HG03097 (cell line): Measurements from ENCODE around the gene B3GAT2.

Experiments
- ATAC-seq: cut with Tn5 transposase; IDR thresholded peaks from one replicate; pipeline ENCODE4 v1.9.1; 2021; ENCODE audit not compliant: unreplicated experiment, low FRiP score

Gene B3GAT2

DNA sequence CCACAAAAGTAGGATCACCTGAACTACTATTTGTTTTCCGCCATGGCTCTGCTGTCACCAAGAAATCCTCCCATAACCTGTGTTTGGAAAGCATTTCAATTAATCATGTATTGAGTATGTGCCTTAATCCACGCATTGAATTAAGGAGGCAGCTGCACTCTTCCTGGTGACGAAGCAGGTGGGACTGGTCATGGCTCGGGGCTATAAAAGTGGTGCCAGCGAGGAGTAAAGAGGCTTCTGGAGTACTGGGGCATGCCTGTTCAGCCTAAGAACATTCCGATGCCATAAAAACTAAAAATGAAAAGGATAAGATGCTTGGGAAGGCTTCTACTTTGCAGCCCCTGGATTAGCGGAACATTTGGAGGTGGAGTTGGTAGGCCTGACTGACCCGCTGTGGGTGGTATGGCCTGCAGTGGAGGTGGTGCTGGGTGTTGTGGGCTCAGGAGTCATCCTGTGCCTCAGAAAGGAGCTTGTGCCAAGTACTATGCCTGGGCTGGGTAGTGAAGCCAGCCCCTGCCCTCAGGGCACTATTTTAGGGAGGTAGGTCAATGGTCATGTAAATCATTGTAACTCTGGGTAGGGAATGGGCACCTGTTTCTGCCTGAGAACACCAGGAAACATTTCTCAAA, 110.5 kb downstream of the B3GAT2 start:
- ATAC-seq: no peak

DNA sequence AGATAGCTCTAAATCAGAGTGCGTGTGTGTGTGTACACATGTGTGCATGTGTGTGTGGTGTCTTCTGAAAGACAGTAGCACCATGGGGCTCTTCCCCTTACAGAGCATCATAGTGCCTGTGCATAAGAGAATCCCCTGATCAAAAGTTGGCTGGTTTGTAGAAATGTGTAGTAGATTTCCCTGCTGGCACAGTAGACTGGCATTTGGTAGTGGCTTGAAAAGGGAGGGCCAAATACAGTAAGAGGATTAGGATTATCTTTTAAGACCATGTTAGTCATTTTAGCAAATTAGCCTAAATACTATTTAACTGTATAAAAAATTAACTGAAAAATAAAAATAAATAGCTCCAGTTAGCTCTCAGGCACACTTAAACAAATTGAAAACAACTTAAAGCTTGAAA, 112.6 kb downstream of the B3GAT2 start:
- ATAC-seq: no peak

DNA sequence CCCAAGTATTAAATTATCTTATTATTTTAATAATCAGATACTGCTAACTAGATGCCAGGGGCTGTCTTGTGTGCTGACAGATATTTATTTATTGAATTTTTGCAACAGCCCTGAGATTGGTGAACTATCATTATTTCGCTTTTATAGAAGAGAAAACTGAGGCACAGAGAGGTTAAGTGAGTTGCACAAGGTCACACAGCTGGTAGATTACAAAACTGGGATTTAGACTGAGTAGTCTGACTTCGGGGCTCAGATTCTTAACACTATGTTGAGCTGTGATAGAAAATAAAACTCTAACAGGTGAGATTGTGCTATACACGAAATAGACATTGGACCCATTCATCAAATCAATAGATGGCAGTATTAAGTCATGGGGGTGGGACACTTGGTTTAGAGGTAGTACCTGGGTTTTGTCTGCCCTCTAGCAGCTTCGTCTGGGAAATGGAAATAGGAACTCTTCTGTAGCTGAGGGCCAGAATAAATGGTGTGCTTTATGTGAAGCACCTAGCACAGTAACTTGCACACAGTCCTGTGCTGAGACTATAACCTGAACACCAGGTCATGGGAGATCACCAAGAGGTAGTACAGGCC, 113.4 kb downstream of the B3GAT2 start:
- ATAC-seq: no peak

GRCh38 chr6:70842541-70842940, 114.3 kb downstream of the B3GAT2 start:
- no peak for ATAC-seq

DNA sequence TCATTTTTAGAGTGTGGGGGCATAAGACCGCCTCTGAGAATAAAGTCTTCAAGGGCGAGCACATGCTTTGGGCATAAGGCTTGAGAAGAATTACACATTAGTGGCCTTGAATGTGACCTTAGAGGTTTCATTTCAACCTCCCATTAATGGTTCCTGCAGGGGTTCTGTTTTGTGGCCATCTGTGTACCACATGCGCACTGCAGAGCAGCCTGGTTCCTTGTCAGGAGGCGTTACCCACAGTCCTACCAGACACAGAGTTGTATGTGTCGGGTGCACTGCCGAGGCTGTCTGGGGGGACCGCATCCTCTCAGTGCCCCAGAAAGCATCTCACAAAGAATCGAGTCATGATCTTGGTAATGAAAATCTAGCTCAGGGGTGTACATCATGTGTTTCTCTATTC, 115.7 kb downstream of the B3GAT2 start:
- ATAC-seq: no peak

GRCh38 chr6:70839286-70840266, 117.3 kb downstream of the B3GAT2 start:
- ATAC-seq: no peak

DNA sequence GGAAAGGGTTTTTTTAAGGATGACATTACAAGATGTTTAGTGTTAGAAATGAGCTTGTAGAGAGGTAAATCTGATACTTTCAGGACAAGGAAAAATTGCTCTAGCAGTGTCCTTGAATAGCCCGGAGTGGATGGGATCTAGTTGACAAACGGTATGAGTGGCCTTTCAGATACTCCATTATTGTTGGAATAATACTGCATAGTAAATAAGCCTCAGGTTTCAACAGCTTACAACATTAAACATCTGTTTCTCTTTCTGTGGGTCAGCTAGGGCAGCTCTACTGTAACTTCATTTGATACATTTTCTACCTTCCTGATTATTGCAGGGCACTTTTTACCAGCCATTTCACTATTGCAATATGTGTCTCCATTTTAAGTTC, 118.0 kb downstream of the B3GAT2 start:
- no peak for ATAC-seq

DNA sequence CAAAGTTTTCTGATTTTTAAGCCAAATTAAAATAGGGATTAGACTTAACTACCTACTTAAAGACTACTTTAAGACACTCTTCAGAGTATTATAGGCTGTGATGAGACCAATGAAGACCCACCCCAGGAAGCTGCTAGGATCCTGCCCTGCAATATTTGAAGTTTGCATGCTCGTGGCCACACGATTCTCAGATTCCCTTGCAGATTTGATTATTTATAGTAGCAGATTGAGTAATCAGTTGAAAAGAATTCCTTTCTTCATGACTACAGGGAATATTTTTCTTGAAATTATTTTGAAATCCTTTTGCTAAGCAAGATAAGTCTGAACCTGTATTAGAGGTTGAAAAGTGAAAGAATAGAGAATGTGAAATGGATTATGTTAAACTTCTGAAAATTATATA, 122.3 kb downstream of the B3GAT2 start:
- ATAC-seq: no peak

DNA sequence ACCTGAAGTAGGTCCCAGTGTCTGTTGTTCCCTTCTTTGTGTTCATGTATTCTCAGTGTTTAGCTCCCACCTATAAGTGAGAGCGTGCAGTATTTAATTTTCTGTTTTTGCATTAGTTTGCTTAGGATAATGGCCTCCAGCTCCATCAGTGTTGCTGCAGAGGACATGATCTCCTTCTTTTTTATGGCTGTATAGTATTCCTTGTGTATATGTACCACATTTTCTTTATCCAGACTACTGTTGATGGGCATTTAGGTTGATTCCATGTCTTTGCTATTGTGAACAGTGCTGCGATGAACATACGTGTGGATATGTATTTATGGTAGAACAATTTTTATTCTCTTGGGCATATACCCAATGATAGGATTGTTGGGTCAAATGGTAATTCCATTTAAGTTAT, 125.4 kb downstream of the B3GAT2 start:
- ATAC-seq: no peak

DNA sequence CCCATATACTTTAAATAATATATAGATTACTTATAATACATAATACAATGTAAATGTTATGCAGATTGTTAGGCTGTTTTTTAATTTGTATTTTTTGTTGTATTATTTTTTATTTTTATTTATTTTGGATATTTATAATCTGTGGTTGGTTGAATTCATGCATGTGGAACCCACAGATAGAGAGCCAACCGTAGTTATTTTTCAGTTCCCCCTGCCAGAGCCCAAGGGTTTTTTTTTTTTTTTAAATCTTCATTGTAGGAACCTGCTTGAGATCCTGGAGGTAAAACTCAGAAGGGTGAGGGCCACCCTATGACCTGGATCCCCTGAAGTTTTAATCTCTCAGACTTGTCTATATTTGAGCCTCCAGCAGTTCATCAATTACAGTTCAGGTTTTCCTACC, 133.2 kb downstream of the B3GAT2 start:
- no peak for ATAC-seq

DNA sequence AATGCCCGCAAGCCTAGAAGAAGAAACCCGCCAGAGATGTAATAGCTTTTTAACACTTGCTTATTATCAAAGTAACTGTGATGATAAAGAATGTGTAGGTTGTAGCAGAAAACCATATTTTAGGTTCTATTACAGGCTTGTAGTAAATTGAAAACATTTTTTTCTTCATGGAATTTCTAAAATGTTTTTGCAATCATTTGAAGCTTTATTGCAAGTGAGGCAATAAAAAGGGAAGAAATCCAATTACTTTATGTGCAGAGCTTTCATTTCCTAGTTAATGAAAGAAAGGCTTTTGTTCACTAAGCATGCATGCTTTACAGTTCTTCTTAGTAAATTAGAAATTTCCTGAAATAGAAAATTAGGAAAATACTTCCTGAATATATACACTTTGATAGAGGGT, 135.1 kb downstream of the B3GAT2 start:
- ATAC-seq: no peak

DNA sequence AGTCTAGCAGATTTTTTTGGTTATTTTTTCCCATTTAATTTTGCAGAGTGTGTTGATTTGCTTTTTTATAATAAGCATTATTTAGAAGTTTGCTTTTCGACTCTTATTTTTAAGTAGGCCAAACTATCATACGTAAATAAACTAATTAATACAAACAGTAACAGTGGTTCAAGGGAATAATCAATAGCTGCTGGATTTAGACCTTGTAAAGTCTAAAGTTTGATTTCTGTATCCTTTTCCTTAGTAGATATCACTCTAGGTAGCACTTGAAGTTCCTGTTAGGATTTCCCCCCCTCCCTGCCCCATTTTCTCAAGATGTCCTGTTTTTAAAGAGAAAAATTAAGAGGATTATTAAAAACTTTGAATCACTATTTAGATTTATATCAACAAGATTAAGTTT, 136.1 kb downstream of the B3GAT2 start:
- no peak for ATAC-seq

- ATAC-seq: no peak
Observed at GRCh38 chr6:70819646-70820045, 137.2 kb downstream of the B3GAT2 start.

DNA sequence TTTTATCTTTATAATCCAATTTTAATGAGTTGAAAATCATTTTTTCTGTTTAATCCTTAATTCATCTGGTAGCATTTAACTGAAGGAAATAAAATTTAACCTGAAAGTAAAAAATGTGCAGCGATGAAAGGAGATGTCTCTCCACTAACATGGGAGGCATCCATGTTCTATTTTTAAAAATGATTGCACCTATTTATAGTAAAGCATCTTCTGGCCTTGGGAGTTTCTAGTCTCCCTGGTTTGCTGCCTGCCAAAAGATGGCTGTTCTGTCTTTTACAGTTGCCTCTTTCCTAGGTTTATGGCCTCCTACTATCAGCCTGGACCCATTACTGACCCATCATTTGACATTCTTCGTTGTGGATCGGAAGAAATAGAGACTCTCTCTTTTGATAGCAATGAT, 143.0 kb downstream of the B3GAT2 start:
- ATAC-seq: no peak

DNA sequence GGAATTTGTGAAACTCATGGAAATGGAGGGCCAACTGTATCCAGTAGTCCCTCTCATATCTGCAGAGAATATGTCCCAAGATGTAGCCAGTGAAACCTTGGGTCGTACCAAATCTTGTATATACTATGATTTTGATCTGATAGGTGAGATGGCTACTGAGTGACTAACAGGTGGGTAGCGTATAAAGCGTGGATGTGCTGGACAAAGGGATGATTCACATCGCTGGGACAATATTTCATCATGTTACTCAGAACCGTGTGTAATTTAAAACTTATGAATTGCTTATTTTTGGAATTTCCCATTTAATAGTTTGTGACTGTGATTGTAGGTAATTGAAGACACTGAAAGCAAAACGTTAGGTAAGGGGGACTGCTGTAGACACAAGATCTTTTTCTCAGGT, 145.1 kb downstream of the B3GAT2 start:
- no peak for ATAC-seq
